C4-2B (cell line): ENCODE data around the gene PSMG2.

Experiments used
- CTCF ChIP-seq: fragments of 450-650 bp; conservative IDR thresholded peaks from 2 replicates; pipeline ENCODE4 v1.5.1; 2017; ENCODE audit warnings: mild to moderate bottlenecking
- ZFX ChIP-seq: fragments of 450-650 bp; IDR thresholded peaks from 2 replicates; pipeline ENCODE4 v1.6.1; 2017

- no peak for TF ChIP-seq CTCF
- TF ChIP-seq ZFX = no peak
Measured at GRCh38 chr18:12726331-12726730, 23.5 kb downstream of the PSMG2 start.
